SK-N-MC (cell line): ENCODE measurements around the gene AOPEP.

Experiments
- DNase-seq: peaks from one replicate; pipeline ENCODE4 v3.0.0-alpha.2; 2011; ENCODE audit warnings: low read depth, low spot score
- H3K27ac ChIP-seq: fragments of 200-600 bp; sonication (generic); 2 replicates; pipeline ENCODE4 v1.5.1; 2016; ENCODE audit warnings: mixed run types
- H3K36me3 ChIP-seq: fragments of 200-600 bp; sonication (generic); 2 replicates; pipeline ENCODE4 v1.6.1; 2017; ENCODE audit warnings: antibody characterized with exemption, low read length, mixed read lengths; ENCODE audit not compliant: insufficient read depth
- H3K4me3 ChIP-seq: fragments of 200-600 bp; sonication (generic); 2 replicates; pipeline ENCODE4 v1.5.1; 2016
- H3K9ac ChIP-seq: fragments of 200-600 bp; sonication (generic); 2 replicates; pipeline ENCODE4 v1.8.0; 2017; ENCODE audit warnings: mixed run types, mixed read lengths; ENCODE audit not compliant: insufficient read length
- H3K9me3 ChIP-seq: fragments of 200-600 bp; sonication (generic); 2 replicates; pipeline ENCODE4 v1.6.1; 2017; ENCODE audit warnings: low read depth, mild to moderate bottlenecking, antibody characterized with exemption, low read length, moderate library complexity, mixed read lengths
- EZH2 ChIP-seq: fragments of 200-600 bp; sonication (generic); IDR thresholded peaks from one replicate; pipeline ENCODE4 v1.6.1; 2017; ENCODE audit warnings: antibody characterized with exemption
- FOXP2 ChIP-seq: optimal IDR thresholded peaks from 2 replicates; pipeline ENCODE3; 2011; ENCODE audit warnings: mild to moderate bottlenecking, moderate library complexity; ENCODE audit not compliant: insufficient read depth; ENCODE audit errors: extremely low read length, control extremely low read depth
- POLR2AphosphoS5 ChIP-seq: IDR thresholded peaks from 2 replicates; pipeline ENCODE4 v1.6.1; 2012; ENCODE audit warnings: mild to moderate bottlenecking, low read depth, low read length, borderline replicate concordance

AOPEP gene

DNA sequence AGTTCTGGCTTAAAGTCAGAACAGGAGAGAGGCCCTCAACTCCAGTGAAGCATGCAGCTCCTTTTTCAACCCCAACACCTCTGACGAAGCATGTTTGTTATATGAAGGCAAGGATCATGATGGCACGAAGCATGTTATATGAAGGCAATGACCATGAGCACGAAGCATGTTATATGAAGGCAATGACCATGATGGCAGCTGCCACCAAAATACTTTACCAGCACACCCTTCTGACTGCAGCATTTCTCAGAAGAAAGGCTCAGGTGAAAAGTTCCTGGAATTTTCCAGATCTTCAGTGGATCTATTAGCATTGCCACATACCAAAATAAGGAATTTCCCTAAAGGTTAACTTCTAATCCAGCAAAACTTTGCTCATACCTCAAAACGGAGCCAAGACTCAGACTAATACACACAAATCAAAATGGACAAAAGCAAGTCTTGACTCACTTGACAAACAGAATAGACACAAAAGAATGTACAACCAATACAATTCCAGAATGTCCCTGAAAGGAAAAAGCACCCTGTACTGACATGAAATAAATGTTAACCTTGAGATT lies 373.6 kb downstream of the AOPEP start:
- DNase-seq, result no peak
- Histone ChIP-seq H3K4me3 (no peak overlapping the region), H3K9me3 (no peaks in the 10 kb centered on the region), H3K27ac (no peak overlapping the region), H3K36me3 (peaks cover 8% of the 10 kb centered on the region; the same call in 1 of the 2 replicates), H3K9ac (no peak overlapping the region)
- TF ChIP-seq EZH2 (no peak), FOXP2 (no peak), POLR2AphosphoS5 (no peak)

DNA sequence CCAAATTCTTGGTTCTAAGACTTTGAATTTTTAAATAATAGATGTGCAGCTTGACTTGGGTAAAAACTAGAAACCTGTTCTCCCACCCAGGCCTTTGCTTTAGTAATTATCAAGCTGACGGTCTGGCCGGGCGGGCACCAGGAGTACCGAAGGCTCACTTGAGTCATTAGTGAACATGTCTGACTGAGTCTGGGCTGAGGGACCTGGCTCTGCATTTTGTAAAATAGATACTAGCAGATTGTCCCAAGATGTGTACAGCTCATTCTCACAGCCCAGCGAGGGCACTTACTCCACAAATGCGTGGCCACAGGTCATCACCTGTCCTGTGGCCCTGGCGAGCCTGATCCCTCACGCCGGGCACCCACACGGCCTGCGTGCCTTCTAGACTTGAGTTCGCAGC lies 374.8 kb downstream of the AOPEP start:
- H3K9ac ChIP-seq, result no peak overlapping the region
- no peak overlapping the region for H3K27ac ChIP-seq
- TF ChIP-seq EZH2, result no peak
- no peak for TF ChIP-seq POLR2AphosphoS5
- no peak for TF ChIP-seq FOXP2
- no peak for DNase-seq
- no peaks in the 10 kb centered on the region for H3K9me3 ChIP-seq
- H3K36me3 ChIP-seq, result peaks cover 8% of the 10 kb centered on the region; the same call in 1 of the 2 replicates
- H3K4me3 ChIP-seq, result no peak overlapping the region

DNA sequence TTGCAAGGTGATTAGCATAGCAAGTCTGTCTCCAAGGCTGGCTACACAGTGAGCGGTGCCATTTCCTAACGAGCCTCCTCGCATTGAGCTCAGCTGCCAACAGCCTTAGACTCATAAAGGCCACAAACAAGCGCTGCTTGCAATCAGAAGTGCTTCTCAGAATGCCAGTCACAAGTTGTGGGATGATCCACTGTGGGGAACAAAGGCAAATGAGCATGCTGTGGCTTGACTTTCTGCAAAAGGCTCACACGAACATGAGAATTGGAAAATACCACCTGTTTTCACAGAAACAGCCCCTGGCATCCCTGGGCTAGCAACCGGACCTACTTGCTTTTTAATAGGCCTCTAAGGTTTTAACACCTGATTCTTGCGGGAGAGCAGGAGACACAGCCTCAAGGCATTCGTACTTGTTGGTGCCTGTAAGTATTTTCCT lies 375.5 kb downstream of the AOPEP start:
- Histone ChIP-seq H3K9ac (no peak overlapping the region), H3K9me3 (no peaks in the 10 kb centered on the region), H3K36me3 (peaks cover 8% of the 10 kb centered on the region; the same call in 1 of the 2 replicates), H3K27ac (no peak overlapping the region), H3K4me3 (no peak overlapping the region)
- TF ChIP-seq EZH2, result no peak
- no peak for DNase-seq

DNA sequence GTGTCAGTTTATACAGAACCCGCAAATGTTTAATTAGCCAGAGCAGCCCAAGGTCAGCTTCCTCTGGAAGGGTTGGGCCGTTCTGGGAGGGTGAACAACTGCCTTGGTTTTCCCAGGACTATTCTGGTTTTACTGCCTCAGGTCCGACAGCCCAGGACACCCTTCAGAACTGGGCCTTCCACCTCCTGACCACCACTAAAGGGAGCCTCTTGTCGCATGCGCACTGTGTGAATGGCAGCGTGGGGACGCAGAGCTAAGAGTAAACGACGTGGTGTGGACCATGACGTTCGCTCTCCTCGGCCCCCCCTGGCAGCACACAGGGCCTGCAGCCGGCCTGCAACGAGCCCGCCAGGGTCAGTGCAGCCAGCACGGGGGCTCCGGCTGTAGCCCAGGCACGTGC lies 376.1 kb downstream of the AOPEP start:
- Histone ChIP-seq H3K9ac (no peak overlapping the region), H3K36me3 (peaks cover 8% of the 10 kb centered on the region; the same call in 1 of the 2 replicates), H3K9me3 (no peaks in the 10 kb centered on the region), H3K27ac (no peak overlapping the region), H3K4me3 (no peak overlapping the region)
- TF ChIP-seq FOXP2, result no peak
- no peak for TF ChIP-seq EZH2
- TF ChIP-seq POLR2AphosphoS5, result no peak
- DNase-seq, result no peak

DNA sequence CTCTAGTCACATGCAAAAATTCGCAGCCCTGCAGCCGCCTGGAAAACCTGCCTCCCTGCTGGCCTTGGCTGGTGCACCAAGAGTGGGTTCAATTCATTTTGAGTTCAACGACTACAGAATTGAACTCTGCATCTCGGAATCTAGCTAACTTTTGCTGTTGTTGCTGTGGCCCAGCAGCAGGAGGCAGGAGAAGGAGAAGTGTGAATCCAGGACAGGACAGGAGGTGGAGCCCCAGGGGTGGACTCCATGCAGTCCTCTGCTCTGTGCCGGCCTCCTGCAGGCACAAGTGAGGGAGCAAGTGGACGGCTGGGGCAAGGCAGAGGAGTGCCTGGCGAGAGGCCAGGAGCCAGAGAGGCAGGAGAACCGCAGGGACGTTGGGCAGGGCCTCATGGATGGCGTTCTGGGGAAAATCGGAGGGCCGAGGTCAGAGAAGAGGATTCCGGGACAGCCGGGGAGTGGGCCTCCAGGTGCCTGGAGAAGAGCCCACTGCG lies 376.8 kb downstream of the AOPEP start:
- H3K36me3 ChIP-seq, result peaks cover 8% of the 10 kb centered on the region; the same call in 1 of the 2 replicates
- H3K9ac ChIP-seq, result no peak overlapping the region
- no peak overlapping the region for H3K27ac ChIP-seq
- no peak overlapping the region for H3K4me3 ChIP-seq
- H3K9me3 ChIP-seq, result no peaks in the 10 kb centered on the region
- no peak for DNase-seq
- no peak for TF ChIP-seq EZH2
- TF ChIP-seq POLR2AphosphoS5, result no peak
- no peak for TF ChIP-seq FOXP2

DNA sequence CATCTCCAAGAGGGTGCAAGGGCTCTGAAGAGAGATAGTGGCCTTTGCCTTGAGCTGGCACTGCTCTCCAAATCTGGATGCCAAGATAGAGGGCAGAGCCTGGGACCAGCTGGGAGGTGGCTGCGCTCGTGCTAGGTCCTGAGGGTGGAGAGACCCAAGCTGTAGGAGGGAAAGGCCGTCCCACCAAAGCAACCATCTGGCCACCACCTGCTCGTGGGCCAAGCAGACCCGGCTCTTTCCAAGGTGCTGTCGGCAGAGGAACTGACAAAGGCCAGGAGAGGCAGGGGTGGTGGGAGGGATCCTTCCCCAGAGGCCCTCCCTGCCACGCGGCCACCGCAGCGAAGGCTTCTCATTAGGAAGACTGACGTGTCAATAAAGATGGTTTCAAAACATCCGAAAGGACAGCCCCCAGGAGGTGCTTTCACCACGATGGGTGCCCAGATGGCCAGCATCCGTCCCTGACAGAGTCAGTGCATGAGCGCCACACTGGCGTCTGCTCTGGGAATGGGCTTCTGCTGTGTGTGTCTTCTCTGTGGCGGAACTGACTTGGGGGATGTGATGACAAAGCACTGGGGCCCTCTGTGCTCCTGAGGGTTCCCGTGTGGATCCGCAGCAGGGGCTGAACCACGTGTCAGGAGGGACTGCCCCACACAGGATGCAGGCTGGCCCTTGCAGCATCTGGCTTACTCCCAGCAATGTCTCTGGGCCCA lies 377.5 kb downstream of the AOPEP start:
- no peak for DNase-seq
- Histone ChIP-seq H3K9ac (no peak overlapping the region), H3K4me3 (no peak overlapping the region), H3K36me3 (peaks cover 8% of the 10 kb centered on the region; the same call in 1 of the 2 replicates), H3K27ac (no peak overlapping the region), H3K9me3 (no peaks in the 10 kb centered on the region)
- TF ChIP-seq POLR2AphosphoS5 (no peak), FOXP2 (no peak), EZH2 (no peak)

DNA sequence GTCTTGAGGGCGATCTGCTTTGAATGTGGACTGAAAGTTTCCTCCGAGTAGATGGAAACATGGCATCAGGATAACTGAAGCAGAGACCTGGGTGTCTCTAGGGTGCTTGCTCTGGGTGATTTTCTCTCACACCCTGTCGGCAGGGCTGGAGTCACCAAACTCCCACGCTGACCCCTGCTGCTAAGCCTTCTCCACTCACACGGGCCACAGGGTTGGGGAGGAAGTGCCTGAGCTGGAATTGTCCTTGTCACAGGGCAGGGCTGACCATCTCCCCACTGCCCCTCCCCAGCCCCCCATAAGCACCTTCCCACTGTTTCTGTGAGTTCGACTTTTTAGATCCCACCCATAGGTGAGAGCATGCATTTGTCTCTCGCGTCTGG lies 378.1 kb downstream of the AOPEP start:
- no peak overlapping the region for H3K27ac ChIP-seq
- no peaks in the 10 kb centered on the region for H3K9me3 ChIP-seq
- H3K4me3 ChIP-seq, result no peak overlapping the region
- TF ChIP-seq EZH2, result no peak
- TF ChIP-seq POLR2AphosphoS5, result no peak
- TF ChIP-seq FOXP2, result no peak
- no peak for DNase-seq
- no peak overlapping the region for H3K9ac ChIP-seq
- peaks cover 8% of the 10 kb centered on the region; the same call in 1 of the 2 replicates for H3K36me3 ChIP-seq

DNA sequence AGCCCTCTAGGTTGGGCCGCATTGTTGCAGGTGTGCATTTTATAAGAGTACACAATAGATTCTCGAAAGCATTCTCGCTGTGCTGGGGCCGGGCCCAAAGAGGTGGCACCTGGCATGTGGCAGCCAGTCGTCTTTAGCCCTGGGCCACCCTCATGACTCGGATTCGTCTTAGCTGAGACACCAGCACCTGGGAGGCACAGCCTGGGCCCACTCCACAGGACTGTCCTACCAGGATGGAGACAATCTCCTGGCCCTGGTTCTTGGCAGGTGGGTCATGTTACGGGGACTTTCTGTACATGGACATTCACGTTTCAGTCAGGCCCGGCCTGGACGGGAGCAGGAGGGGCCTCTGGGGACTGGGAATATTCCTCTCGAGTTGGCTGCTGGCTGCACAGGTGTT lies 378.5 kb downstream of the AOPEP start:
- Histone ChIP-seq H3K9me3 (no peaks in the 10 kb centered on the region), H3K36me3 (peaks cover 8% of the 10 kb centered on the region; the same call in 1 of the 2 replicates), H3K4me3 (no peak overlapping the region), H3K9ac (no peak overlapping the region), H3K27ac (no peak overlapping the region)
- no peak for TF ChIP-seq FOXP2
- no peak for TF ChIP-seq EZH2
- no peak for TF ChIP-seq POLR2AphosphoS5
- DNase-seq, result no peak
